ENCODE data around the gene ZNF827.

Gene ZNF827

DNA sequence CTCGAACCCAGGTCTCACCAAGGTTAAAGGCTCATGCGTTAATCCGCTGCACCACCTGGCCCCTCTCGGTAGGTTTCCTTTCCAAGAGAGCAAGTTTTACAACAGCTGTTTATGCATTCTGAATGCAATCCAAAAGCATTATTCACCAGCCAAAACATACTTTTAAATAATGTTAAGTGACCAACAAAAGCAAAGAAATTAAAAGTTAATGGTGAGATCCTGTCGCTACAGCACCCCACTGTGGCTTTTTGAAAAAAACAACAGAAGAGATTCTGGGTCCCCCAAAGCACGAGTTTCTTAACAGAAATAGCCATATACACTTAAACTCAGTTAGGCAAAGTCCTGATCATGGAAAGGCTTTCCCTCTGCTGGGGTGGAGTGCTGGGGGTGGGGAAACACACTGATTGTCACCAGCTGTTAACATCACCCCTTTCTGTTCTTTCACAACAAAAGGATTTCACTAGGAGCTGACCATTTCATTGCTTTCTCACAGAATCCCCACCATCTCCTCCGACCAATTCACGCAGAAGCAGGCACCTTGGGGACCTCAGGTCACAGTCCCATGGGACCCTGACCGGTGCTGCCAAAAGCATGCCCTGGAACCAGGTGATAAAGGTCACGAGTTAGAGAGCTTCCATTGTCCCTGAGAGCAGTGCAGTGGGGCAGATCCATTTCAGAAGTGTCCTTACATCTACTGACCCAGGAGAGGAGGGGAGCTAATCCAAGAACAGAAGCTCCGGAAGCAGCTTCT lies 51.2 kb downstream of the ZNF827 start:
- no peak for FAIRE-seq

DNA sequence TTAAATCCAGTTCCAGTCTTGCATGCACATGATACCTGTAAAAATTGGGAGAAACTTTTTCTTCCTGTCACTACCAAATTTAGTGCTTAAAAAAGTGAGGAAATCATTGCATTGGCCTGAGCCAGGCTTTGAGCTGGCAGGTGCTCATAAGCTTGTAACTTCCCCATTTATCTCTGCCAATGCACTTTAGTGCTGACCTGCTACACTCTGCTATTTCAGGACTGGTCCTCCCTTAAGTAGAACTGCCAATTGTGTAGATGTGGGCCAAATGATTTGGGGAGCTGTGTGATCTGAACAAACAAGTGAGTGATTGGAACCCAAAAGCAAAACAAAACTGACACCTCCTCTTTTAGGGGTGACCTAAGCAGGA lies 51.8 kb downstream of the ZNF827 start:
- no peak for FAIRE-seq

DNA sequence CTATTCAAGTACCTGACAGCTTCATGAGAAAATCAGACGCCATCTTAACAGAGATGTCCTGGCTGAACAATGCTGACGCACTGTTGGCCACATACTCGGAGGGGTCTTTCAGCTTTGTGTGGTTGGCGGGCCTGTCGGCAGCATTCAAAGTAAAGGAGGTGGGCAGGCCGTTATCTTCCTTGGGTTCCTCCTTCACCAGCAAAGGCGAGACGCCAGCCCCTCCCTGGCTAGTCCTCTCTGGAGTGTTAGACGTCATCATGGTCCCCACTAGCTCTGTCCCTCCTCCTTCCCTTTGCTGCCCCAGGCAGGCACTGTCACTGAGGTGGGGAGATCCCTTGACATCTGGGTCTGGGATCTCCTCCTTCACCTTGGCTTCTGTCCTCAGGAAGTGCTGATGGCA lies 53.0 kb downstream of the ZNF827 start:
- FAIRE-seq = no peak

DNA sequence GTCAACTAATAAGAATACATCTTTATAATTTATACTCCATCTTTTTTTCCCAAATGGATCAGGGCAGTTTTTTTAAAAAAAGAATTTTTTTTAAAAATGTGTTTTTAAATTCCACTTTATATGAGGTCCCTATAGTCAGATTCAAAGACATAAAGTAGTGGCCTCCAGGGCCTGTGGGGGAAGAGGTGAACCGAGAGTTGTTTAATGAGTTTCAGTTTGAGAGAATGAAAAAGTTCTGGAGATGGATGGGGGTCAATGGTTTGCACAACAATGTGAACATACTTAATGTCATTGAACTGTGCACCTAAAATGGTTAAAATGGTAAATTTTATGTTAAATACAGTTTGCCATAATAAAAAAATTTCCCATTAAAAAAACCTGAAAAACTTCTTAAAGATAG lies 53.8 kb downstream of the ZNF827 start:
- FAIRE-seq = no peak

DNA sequence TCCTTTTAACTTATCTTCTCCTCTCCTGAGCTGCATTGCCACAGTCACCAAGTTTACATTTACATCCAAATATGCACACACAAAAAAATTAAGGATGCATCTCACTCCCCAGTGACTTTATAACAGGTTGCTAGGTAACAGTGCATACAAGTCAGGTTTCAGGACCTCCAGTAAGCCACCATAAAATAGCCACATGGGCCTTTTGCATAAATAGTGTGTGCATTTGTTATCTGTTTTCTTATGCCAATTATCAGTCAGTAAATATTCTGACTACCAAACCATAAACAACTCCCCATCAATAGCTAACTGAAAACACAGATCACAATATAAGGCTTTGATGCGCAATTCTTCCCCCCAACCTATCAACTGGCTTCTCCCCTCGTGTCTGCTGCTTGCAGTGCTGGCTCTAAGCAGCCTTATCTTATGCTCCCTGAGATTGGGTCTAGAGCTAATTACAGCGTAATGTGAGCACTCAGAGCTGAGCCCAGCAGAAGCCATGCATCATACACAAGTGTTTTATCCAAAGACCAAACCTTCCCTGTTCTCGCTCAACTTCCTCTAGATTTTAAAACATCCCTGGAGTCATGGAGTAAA lies 55.4 kb downstream of the ZNF827 start:
- no peak for FAIRE-seq

DNA sequence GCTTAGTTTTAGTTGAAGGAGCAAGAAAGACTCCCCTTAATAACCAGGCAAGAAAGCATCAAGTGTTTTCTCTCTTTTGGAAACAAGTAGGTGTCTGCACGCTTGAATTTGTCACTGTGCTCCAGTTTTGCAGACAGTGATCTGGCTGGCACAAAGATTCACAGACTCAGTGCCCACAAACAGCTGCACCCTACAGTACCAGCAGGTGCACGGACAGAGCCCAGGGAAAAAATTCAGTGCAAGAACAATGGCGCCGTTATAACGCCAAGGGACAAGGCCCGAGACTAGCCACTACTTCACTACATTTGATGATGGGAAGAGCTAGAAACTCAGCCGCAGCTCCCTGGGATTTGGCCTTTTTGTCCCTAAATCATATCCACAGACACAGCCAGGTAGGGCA lies 56.0 kb downstream of the ZNF827 start:
- no peak for FAIRE-seq

DNA sequence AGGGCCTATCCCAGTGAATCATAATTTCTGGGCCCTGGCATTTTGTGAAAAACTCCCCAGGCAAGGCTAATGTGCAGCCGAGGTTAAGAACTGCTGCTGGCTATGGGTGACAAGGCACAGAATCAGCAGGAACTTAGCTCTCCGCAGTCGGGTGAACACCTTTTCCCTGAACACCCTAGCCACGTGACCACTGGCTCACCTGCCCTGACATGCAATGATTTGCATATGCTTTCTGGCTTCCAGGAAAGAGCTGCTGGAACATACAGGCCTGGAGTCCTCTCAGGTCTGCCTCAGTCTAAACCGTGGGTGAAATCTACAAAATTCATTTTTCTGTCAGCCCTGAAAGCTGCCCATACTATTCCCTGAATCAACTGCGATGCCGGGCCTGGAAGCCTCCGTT lies 56.6 kb downstream of the ZNF827 start:
- no peak for FAIRE-seq

DNA sequence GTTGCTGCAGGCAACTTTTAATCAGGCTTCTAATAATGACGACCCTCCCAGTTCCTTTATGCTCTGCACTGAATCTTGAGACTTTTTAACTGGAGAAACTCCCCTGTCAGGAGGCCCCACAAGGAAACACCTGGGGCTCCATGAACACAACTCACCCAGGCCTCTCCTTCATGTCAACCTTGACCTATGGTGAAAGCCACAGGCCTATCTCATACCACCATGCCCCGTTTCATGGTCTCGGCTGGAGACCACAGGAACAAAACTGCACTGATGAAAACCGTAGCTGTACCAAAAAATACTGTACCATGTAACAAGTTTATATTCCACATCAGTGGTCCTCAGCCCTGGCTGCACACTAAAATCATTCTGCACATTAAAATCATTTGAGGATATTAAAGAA lies 57.0 kb downstream of the ZNF827 start:
- FAIRE-seq = no peak

DNA sequence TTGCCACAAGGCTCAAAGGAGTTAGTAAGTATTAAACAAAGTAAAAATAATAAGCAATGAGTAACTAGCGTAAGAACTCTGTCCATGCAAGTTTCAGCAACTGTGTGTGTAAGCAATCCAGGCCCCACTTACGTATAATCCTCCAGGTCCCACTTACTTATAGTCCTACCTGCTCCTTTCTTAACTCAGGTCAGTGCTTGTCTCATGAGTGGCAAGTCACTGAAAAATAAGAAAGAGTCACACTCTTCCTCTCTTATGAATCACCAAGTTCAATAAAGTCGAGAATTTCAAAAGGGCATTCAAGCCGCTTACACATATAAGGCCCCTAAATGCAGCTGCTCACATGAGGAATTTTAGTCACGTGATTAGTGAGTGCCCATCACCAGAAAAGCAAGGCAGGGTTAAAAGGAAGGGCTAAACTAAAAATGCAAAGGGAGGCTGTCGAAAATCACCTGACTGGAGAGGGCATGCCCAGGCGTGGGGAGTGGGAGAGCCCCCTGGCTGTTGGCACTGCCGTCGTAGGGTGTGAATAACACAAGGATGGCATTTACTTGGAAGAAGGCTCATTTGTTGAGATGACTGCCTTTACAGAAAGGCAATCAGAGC lies 58.2 kb downstream of the ZNF827 start:
- FAIRE-seq = no peak

DNA sequence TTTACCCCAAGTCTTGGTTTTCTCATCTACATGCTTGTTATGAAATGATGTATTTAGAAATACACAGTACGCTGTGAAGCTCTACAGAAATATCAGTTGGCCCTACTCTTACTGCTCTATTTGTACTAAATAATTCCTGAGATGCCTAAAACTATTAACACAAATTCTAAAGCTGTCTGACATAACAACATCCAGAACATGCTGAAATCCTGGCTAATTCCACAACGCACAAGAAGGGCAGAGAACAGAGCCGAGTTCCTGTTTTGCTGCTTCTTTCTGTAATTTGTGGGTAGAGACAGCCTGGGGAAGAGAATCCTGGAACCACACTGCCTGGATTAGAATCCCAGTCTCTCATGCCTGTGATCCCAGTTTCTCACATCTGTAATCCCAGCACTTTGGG lies 59.0 kb downstream of the ZNF827 start:
- no peak for FAIRE-seq

DNA sequence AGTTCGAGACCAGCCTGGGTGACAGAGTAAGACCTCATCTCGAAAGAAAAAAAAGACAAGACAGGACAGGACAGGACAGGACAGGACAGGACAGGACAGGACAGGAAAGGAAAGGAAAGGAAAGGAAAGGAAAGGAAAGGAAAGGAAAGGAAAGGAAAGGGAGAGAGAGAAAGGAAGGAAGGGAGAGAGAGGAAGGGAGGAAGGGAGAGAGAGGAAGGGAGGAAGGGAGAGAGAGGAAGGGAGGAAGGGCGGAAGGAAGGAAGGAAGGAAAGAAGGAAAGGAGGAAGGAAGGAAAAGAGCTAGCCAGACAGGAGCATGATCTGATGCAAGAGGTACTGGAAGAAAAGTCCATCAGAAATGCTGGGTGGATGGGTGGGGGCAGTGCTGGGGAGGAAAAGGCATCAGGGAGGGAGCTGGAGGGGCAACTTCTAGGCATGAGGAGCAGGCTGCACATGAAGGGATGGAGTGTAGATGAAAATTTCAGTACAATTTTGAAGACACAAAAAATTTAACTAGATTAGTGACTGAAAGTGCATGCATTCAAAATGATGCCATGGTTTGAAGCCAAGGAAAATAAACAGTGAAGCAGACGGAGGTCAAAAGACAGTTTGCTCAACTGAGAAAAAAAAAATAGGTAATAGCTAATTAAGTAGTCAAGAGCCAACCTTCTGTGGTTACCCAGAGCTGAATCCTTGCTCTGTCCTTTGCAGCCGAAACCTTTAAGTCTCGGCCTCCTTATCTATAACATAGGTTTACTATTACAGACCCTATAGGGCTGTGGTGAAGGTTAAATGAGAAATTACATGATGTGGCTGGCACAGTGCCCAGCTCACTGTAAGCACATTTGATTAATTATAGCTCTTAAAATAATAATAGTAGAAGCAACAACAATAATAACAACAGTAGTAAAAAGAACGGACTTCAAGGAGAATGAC lies 59.9 kb downstream of the ZNF827 start:
- no peak for FAIRE-seq

DNA sequence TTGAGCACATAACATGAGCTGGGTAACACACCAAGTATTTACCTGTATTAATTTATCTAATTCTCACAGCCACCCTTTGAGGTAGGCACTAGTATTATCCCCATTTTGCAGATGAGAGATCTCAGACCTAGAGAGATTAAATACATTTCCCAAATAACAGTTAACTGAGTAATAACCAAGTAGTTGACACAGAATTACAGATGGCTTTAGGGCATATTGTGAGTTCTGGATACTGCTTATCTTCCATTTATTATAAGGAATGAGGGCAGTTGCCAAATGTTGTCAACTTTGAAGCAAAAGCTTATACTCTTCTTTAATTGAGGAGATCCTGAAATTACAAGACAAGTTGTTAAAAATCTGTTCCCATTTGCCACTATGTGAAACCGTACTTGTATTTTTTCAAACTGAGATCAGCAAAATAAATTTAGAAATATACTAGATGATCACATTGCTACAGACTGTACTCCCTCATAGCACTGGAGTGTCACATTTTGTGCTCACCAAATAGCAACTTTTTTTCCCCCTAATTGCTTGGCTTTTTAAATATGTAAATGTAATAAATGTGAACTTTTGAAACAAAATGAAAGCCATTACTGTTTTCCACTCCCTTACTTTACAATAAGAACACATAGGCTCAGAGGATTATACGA lies 62.0 kb downstream of the ZNF827 start:
- no peak for FAIRE-seq

DNA sequence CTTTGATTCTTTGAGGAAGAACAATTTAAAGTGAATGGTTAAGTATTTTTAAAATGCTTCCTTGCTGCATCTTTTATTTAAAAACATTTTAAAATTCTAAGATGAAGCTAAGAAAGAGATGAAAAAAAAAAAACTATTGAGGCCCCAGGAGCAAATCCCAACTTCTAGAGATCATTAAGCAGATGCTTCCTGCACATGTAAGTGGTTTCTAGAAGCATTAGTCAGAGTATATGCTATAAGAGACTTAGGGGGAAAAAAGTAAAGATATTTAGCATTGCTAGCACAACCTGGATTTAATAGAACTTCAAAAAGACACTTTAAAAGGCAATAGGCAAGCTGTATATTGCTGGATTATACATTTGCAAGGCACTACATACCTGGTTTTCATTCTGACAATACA lies 64.7 kb downstream of the ZNF827 start:
- no peak for FAIRE-seq

DNA sequence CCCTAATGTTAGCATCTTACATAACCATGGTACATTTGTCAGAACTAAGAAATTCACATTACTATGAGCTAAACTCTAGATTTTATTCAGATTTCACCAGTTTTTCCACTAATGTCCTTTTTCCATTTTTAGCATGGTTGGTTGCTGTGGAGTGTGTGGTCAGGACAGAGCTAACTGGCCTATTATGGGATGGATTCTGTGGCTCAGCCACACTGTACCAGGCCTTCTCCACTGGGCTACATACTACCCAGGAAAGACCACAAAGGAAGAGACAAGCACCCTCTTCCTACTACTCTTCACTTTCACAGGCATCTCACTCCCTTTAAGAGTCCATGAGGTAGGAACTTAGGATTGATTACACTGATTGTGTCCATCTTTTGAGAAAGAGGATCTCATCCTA lies 67.4 kb downstream of the ZNF827 start:
- no peak for FAIRE-seq

DNA sequence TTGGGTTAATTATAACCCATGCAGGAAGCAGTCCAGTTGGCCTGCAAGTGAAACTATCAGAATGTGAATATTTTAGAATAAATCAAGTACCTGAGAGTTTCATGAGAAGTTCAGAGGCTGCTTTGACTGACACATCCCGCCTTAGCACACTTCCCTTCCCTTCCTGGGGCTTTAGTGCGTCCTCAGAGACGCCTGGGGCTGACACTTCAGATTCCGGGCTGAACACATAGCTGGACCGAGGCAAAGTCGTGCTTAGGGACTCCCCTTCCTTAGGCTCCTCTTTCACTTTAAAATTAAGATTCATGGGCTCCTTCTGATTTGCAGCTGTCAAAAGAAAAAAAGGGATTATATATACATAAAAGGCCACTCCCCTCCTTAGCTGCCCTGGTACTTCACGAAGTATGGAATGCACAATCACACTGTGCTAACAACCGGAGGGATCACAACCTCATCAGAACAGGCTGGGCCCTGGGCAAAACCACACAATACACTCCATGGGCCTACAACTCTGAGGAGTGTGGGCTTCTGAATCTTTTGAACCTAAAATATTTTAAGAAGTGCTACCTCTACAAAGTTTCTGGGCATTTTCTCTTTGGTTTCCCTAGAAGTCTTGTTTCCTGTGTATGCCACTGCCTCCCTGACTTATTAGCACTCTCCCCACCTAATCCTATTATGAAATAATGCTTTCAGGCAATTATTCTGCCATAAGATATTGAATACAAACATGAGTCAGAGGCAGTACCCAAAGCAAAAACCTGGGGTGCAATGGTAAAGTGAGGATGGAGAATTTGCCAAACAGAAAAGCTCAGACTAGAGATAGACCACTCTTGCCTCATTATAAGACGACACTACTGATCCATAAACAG lies 68.2 kb downstream of the ZNF827 start:
- FAIRE-seq = no peak

DNA sequence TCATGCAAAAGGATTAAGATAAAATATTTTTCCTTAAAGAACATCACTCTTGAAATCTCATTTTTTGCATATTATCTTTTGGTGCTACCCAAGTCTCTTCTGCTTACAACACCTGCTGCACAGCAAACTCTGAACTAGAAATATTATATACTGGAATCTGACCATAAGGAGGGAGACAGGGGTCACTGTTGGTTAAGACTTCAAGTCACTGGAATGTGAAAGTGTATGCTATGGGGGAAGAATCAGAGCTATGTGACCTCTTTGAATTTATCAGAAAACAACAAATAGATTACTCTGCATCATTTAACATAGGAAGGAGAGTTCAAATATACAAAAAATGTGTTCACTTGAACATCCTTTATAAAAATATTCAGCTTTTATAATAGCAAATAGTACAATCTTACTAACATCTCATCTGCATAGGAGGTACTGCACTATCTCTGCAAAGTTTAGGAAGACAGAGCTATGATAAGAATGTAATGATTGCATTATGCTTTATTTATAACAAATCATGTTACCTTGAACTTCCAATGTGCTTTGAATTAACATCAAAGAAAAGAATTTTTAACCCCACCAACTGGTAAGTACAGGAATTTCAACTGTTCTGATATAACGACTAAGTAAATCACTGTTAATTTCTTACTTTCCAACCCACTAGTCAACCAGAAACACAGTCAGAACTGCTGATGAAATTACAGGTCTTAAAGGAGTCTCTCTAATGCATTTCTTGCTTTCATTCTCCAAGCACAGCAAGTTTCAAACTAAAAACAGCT lies 69.8 kb downstream of the ZNF827 start:
- FAIRE-seq = no peak

DNA sequence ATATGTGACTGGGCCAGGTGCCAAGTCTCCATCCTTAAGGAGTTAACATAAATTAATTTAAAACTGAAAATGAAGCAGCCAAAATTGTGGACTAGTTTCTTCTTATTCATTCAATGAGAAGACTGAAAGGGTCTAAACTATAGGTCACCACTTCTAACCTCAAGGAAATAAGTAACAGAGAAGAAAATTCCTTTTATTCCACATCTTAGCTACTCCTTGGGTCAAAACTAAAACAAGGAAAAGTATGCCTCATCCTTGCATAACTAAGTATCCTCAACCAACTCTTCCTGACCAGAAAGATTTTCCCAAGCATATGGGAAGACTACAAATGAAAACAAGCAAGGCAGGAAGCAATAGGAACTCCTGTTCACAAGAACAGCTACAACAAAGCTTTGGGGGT lies 71.2 kb downstream of the ZNF827 start:
- FAIRE-seq = no peak

DNA sequence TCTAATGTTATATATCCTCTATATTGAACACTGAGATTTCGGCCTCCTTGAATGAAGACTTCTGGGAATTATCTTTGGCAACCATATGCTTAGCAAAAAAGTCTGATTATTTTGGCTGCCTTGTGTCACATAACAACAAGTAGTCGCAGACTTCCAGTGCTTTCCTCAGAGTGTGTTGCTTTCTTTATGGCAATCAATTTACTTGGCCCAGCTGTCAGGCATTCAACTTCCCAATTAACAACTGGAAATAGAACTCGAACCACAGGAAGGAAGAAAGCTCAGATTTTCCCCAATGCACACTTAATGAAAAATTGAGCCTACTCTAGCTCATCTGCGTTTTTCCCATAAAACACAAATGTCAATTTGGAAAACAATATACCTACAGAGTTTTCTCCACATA lies 71.6 kb downstream of the ZNF827 start:
- FAIRE-seq = no peak

DNA sequence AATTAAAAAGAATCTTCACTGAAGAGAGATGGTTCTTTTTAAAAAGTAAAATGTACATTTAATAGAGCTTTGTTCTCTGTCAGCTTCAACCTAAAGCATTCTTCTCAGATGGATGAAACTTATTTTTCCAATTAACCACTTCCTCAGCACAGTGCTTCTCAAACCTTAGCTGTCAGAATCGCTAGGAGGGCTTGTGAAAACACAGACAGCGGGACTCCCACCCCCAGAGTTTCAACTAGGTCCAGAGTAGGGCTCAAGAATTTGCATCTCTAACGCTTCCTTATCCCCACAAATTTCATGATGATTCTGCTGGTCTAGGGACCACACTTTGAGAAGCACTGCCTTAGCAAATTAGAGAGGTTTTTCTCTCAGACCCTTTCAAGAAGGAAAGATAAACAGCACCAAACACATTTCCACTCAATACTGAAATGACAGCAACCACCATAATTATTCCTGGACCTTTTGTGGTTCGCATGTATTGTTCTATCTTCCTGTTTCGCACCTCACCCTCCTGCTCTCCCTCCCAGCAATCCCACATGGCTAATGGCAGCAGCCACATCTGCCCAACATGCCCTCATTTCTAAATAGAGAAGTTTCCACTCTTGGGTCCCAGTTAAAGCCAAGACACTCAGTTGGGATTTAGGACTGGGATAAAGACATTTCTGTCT lies 73.2 kb downstream of the ZNF827 start:
- FAIRE-seq = no peak

DNA sequence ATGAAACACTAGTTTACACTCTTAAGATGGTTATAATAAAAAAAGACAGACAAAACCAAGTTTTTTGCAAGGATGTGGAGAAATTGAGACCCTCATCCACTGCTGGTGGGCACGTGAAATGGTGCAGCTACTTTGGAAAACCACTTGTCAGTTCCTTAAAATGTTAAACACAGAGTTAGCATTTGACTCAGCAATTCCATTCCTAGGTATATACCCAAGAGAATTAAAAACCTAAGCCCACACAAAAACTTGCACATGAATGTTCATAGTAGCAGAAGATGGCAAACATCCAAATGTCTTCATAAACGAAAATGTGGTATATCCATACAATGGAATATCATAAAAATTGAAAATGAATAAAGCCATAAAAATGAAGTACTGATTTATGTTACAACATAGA lies 75.4 kb downstream of the ZNF827 start:
- FAIRE-seq = no peak

Measured in G401.6 (cell line).